HCT116 (cell line): Measurements from ENCODE around the gene RBM38. TPM values are rescaled to one million over a fixed set of nuclear protein-coding genes. Genes with fewer than 3 reads are reported as not detected.

ENCODE experiments used
- ATAC-seq: fragments of 200-7000 bp; cut with Tn5 transposase; 2 replicates; pipeline ENCODE4 v1.9.1; 2020; ENCODE audit warnings: mild to moderate bottlenecking, moderate library complexity
- BruUV-seq: library from RNA; stranded (reverse); fragments of 400-500 nt; replicated peaks from 2 replicates; lab custom pipeline; 2021; lab: Mats Ljungman, UMichigan
- CTCF ChIA-PET: fragments of 300-600 bp; sonication (Branson Sonifier 250); formaldehyde crosslinking; loops from one replicate; lab custom pipeline; 2021; ENCODE audit warnings: antibody characterized with exemption; lab: Charles Lee
- POLR2A ChIA-PET: fragments of 300-600, 350-600 bp; sonication (Branson Sonifier 250); formaldehyde crosslinking; loops from one replicate; lab custom pipeline; 2021; ENCODE audit warnings: antibody characterized with exemption; lab: Charles Lee
- RAD21 ChIA-PET, 2 experiments: fragments of 300-600 bp; sonication (Branson Sonifier 250); formaldehyde crosslinking; loops; one replicate each; lab custom pipeline; 2023; ENCODE audit warnings: low total read pairs in 2 of 2; ENCODE audit not compliant: uncharacterized antibody in 2 of 2, unreplicated experiment in 2 of 2, low non-redundant PET in 1 of 2; lab: Charles Lee
- DNase-seq: peaks from one replicate; pipeline ENCODE4 v3.0.0-alpha.2; 2010; ENCODE audit warnings: low read depth, low spot score
- H2AFZ ChIP-seq: fragments of 200-600 bp; shearing (Covaris generic), sonication (generic); 2 replicates; pipeline ENCODE4 v1.6.1; 2017; ENCODE audit warnings: low read depth, mixed run types, mixed read lengths, antibody characterized with exemption, low read length; ENCODE audit not compliant: poor library complexity, severe bottlenecking
- H3K27ac ChIP-seq: 2 replicates; pipeline ENCODE4 v1.5.1; 2012; ENCODE audit warnings: low read depth, low read length
- H3K27me3 ChIP-seq: fragments of 200-600 bp; sonication (generic); 2 replicates; pipeline ENCODE4 v1.6.1; 2016; ENCODE audit warnings: mixed run types, low read length, mixed read lengths; ENCODE audit not compliant: insufficient read depth
- H3K36me3 ChIP-seq, 2 experiments: fragments of 200-500 bp in 1 of 2; fragments of 200-600 bp in 1 of 2; sonication (Bioruptor generic) in 1 of 2; sonication (generic) in 1 of 2; 2 replicates each; pipeline versions ENCODE4 v1.5.1 to v1.6.1; 2014 to 2016; ENCODE audit warnings: low read length in 2 of 2, inconsistent platforms in 1 of 2, mixed read lengths in 1 of 2, mixed run types in 1 of 2; ENCODE audit not compliant: insufficient read depth in 2 of 2, control insufficient read depth in 1 of 2
- H3K4me1 ChIP-seq, 2 experiments: fragments of 200-600 bp in 1 of 2; sonication (generic) in 1 of 2; 2 replicates each; pipeline versions ENCODE4 v1.5.1 to v1.6.1; 2012 to 2017; ENCODE audit warnings: low read length in 2 of 2, inconsistent platforms in 1 of 2, mild to moderate bottlenecking in 1 of 2, mixed read lengths in 1 of 2, mixed run types in 1 of 2, moderate library complexity in 1 of 2; ENCODE audit not compliant: insufficient read depth in 2 of 2, control insufficient read depth in 1 of 2
- H3K4me2 ChIP-seq: fragments of 200-600 bp; sonication (generic); 2 replicates; pipeline ENCODE4 v1.6.1; 2017; ENCODE audit warnings: mixed run types, low read length, mixed read lengths
- H3K4me3 ChIP-seq, 2 experiments: fragments of 200-600 bp in 1 of 2; sonication (generic) in 1 of 2; replicated peaks in 1 of 2; 2 replicates each; pipeline ENCODE4 v1.5.1; 2011 to 2016; ENCODE audit warnings: low read length in 2 of 2, control low read depth in 1 of 2, low read depth in 1 of 2, mild to moderate bottlenecking in 1 of 2, mixed read lengths in 1 of 2, mixed run types in 1 of 2
- H3K79me2 ChIP-seq: fragments of 200-600 bp; sonication (generic); 2 replicates; pipeline ENCODE4 v1.6.1; 2017; ENCODE audit warnings: mild to moderate bottlenecking, mixed run types, low read length, moderate library complexity, mixed read lengths; ENCODE audit not compliant: insufficient read depth
- H3K9ac ChIP-seq: fragments of 200-600 bp; sonication (generic); 2 replicates; pipeline ENCODE4 v1.6.1; 2016; ENCODE audit warnings: low read length, mixed read lengths
- H3K9me2 ChIP-seq: fragments of 200-600 bp; sonication (generic), shearing (Covaris generic); 2 replicates; pipeline ENCODE4 v1.6.1; 2017; ENCODE audit warnings: mixed run types, mild to moderate bottlenecking, moderate library complexity; ENCODE audit not compliant: insufficient read depth
- H3K9me3 ChIP-seq, 2 experiments: fragments of 200-500 bp in 1 of 2; fragments of 200-600 bp in 1 of 2; sonication (Bioruptor generic) in 1 of 2; sonication (generic) in 1 of 2; 2 replicates each; pipeline ENCODE4 v1.6.1; 2014 to 2017; ENCODE audit warnings: low read length in 2 of 2, mixed read lengths in 2 of 2, inconsistent platforms in 1 of 2, low read depth in 1 of 2, mild to moderate bottlenecking in 1 of 2, mixed run types in 1 of 2, moderate library complexity in 1 of 2; ENCODE audit not compliant: control insufficient read depth in 1 of 2, insufficient read depth in 1 of 2
- H4K20me1 ChIP-seq: fragments of 200-600 bp; sonication (generic), shearing (Covaris generic); 2 replicates; pipeline ENCODE4 v1.6.1; 2017; ENCODE audit warnings: mixed run types, mild to moderate bottlenecking, moderate library complexity; ENCODE audit not compliant: insufficient read depth
- CBX3 ChIP-seq: IDR thresholded peaks from 2 replicates; pipeline ENCODE4 v1.6.1; 2012; ENCODE audit warnings: low read depth
- EGR1 ChIP-seq: IDR thresholded peaks from 2 replicates; pipeline ENCODE4 v1.6.1; 2012; ENCODE audit warnings: low read depth
- POLR2AphosphoS5 ChIP-seq: IDR thresholded peaks from 2 replicates; pipeline ENCODE4 v1.6.1; 2011; ENCODE audit warnings: mild to moderate bottlenecking, low read depth, low read length, moderate library complexity
- RAD21 ChIP-seq: IDR thresholded peaks from 2 replicates; pipeline ENCODE4 v1.6.1; 2012; ENCODE audit warnings: low read depth, mild to moderate bottlenecking
- ZFX ChIP-seq: fragments of 450-650 bp; IDR thresholded peaks from 2 replicates; pipeline ENCODE4 v1.6.1; 2017
- intact Hi-C: fragments of 100-400 bp; cut with micrococcal nuclease; formaldehyde crosslinking; loops from 2 replicates; pipeline ENCODE4 v1.10.0; 2022
- total RNA-seq: library from RNA; stranded (reverse); gene quantifications from one replicate; pipeline ENCODE4 v1.2.1, GENCODE V29; 2021; ENCODE audit not compliant: unreplicated experiment
- TF ChIP-seq, protein P1 (sequence below): IDR thresholded peaks from 2 replicates; pipeline ENCODE4 v1.6.1; 2012
- TF ChIP-seq, protein P2 (sequence below): IDR thresholded peaks from 2 replicates; pipeline ENCODE4 v1.6.1; 2012; ENCODE audit warnings: low read depth
- TF ChIP-seq, protein P3 (sequence below), 3 experiments: fragments of 200-600 bp in 1 of 3; sonication (generic) in 1 of 3; IDR thresholded peaks in 2 of 3; conservative IDR thresholded peaks in 1 of 3; 2 replicates each; pipeline ENCODE4 v1.5.1; 2012 to 2017; ENCODE audit warnings: low read depth in 2 of 3, low read length in 2 of 3, antibody characterized with exemption in 1 of 3, borderline replicate concordance in 1 of 3, control low read depth in 1 of 3, mild to moderate bottlenecking in 1 of 3, mixed read lengths in 1 of 3, mixed run types in 1 of 3, moderate library complexity in 1 of 3; ENCODE audit not compliant: insufficient read depth in 1 of 3
- TF ChIP-seq, protein P4 (sequence below): IDR thresholded peaks from 2 replicates; pipeline ENCODE4 v1.6.1; 2012

RBM38 gene
- total RNA-seq, 1 experiment from 2014 or later: 36.2 TPM

DNA sequence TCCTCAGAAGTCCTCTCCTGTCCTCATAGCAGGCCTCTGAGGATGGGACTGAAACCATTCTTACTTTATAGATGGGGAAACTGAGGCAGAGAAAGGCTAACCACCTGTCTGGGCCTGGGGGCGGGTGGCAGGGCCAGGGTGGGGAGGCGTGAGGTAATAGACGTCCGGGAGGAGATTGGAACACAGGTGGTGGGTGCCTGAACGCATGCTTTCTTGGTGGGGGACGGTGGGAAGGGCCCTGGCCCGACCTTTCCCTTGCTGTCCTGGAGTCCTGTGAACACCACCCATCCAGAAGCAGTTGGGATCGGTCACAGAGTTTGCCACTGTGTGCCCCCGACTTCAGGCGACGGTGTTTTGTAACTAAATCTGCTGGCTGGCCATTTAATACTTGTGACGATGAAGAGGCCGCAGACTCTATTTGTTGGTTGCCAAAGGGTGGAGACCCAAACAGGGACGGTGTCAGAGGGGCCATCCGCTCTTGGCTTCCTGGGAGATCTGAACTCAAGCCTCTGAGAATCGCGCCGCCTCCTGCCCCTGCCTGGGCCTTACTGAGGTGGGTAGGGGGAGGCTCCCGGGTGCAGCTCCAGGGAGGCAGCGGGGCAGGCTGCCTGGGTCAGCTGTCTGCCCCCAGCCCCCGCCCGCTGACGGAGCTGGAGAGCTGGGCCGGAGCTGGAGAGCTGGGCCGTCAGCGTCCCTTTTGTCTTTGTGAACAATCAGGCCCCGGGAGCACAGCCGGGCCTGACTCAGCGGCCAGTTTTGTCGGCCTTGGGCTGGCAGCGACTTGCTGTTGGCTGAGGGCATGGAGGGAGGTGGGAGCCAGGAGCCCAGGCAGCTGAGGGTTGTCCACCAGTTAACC, 4.1 kb downstream of the RBM38 start:
- TF ChIP-seq, protein P1, sequence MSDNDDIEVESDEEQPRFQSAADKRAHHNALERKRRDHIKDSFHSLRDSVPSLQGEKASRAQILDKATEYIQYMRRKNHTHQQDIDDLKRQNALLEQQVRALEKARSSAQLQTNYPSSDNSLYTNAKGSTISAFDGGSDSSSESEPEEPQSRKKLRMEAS: no peak
- TF ChIP-seq, protein P2, sequence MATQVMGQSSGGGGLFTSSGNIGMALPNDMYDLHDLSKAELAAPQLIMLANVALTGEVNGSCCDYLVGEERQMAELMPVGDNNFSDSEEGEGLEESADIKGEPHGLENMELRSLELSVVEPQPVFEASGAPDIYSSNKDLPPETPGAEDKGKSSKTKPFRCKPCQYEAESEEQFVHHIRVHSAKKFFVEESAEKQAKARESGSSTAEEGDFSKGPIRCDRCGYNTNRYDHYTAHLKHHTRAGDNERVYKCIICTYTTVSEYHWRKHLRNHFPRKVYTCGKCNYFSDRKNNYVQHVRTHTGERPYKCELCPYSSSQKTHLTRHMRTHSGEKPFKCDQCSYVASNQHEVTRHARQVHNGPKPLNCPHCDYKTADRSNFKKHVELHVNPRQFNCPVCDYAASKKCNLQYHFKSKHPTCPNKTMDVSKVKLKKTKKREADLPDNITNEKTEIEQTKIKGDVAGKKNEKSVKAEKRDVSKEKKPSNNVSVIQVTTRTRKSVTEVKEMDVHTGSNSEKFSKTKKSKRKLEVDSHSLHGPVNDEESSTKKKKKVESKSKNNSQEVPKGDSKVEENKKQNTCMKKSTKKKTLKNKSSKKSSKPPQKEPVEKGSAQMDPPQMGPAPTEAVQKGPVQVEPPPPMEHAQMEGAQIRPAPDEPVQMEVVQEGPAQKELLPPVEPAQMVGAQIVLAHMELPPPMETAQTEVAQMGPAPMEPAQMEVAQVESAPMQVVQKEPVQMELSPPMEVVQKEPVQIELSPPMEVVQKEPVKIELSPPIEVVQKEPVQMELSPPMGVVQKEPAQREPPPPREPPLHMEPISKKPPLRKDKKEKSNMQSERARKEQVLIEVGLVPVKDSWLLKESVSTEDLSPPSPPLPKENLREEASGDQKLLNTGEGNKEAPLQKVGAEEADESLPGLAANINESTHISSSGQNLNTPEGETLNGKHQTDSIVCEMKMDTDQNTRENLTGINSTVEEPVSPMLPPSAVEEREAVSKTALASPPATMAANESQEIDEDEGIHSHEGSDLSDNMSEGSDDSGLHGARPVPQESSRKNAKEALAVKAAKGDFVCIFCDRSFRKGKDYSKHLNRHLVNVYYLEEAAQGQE: no peak
- no peak for TF ChIP-seq EGR1
- TF ChIP-seq, protein P3, sequence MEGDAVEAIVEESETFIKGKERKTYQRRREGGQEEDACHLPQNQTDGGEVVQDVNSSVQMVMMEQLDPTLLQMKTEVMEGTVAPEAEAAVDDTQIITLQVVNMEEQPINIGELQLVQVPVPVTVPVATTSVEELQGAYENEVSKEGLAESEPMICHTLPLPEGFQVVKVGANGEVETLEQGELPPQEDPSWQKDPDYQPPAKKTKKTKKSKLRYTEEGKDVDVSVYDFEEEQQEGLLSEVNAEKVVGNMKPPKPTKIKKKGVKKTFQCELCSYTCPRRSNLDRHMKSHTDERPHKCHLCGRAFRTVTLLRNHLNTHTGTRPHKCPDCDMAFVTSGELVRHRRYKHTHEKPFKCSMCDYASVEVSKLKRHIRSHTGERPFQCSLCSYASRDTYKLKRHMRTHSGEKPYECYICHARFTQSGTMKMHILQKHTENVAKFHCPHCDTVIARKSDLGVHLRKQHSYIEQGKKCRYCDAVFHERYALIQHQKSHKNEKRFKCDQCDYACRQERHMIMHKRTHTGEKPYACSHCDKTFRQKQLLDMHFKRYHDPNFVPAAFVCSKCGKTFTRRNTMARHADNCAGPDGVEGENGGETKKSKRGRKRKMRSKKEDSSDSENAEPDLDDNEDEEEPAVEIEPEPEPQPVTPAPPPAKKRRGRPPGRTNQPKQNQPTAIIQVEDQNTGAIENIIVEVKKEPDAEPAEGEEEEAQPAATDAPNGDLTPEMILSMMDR (IDR thresholded peaks at IDR 0.05 in 2 of 3, conservative IDR thresholded peaks at IDR 0.05 in 1 of 3; ENCODE audit: borderline replicate concordance in 1 of 3, insufficient read depth in 1 of 3, low read depth in 2 of 3, low read length in 2 of 3): no peak
- TF ChIP-seq ZFX: no peak
- TF ChIP-seq, protein P4, sequence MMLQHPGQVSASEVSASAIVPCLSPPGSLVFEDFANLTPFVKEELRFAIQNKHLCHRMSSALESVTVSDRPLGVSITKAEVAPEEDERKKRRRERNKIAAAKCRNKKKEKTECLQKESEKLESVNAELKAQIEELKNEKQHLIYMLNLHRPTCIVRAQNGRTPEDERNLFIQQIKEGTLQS: no peak
- no peak for TF ChIP-seq CBX3
- no peak for TF ChIP-seq POLR2AphosphoS5
- no peak for TF ChIP-seq RAD21
- Histone ChIP-seq H4K20me1 (no peaks in the 10 kb centered on the region), H3K4me2 (no peak overlapping the region), H3K79me2 (peaks cover 77% of the 10 kb centered on the region), H3K36me3 (peaks cover 18 to 28% of the 10 kb centered on the region in 2 experiments; a peak in 3 of 4 replicates), H2AFZ (no peak overlapping the region), H3K9me3 (no peaks in the 10 kb centered on the region), H3K4me1 (peaks cover 10 to 19% of the 10 kb centered on the region in 2 experiments; a peak in 3 of 4 replicates), H3K27ac (no peak overlapping the region), H3K4me3 (no peak overlapping the region), H3K9me2 (no peaks in the 10 kb centered on the region), H3K27me3 (no peaks in the 10 kb centered on the region), H3K9ac (no peak overlapping the region)
- ATAC-seq (no peak), DNase-seq (no peak)
- ChIA-PET CTCF (no interaction called here), RAD21 (no interaction called here), POLR2A (no interaction called here)
- intact Hi-C loops: no loop called here
- BruUV-seq: no TSS peak
